ENCODE results near the gene JOSD2. TPM values are rescaled to one million over a fixed set of nuclear protein-coding genes. Genes with fewer than 3 reads are reported as not detected.

The JOSD2 gene
- total RNA-seq, 2 experiments from 2014 or later, result 17.4 to 28.1 TPM

- CTCF ChIA-PET, result interaction anchor here (1.2 kb wide), 1 partner anchor 92 kb away, joined by 3 read pairs; no protein-coding TSS in a partner anchor
- Mint-ChIP-seq H3K4me3 (no peak overlapping the region), H3K27me3 (peaks cover 8% of the 10 kb centered on the region), H3K4me1 (no peaks in the 10 kb centered on the region), H3K9me3 (ENCODE audit: low read depth) (no peaks in the 10 kb centered on the region), H3K36me3 (ENCODE audit: low read depth) (no peaks in the 10 kb centered on the region), H3K27ac (no peak overlapping the region)
- intact Hi-C loops (cut with DNase I, micrococcal nuclease), result no loop called here
- DNase-seq (no peak), ATAC-seq (no peak)
- POLR2A ChIA-PET, result no interaction called here
Observed at GRCh38 chr19:50466706-50467039, 44.3 kb downstream of the JOSD2 start.

GRCh38 chr19:50465986-50466705 lies 44.8 kb downstream of the JOSD2 start:
- ATAC-seq (no peak), DNase-seq (no peak)
- H3K9me3 Mint-ChIP-seq (ENCODE audit: low read depth), result no peaks in the 10 kb centered on the region
- H3K4me3 Mint-ChIP-seq, result no peak overlapping the region
- peaks cover 12% of the 10 kb centered on the region for H3K27me3 Mint-ChIP-seq
- ChIA-PET CTCF (interaction anchor here (1.2 kb wide), 1 partner anchor 91 kb away, joined by 3 read pairs; no protein-coding TSS in a partner anchor), POLR2A (no interaction called here)
- peaks cover 3% of the 10 kb centered on the region for H3K4me1 Mint-ChIP-seq
- H3K27ac Mint-ChIP-seq, result no peak overlapping the region
- intact Hi-C loops (cut with DNase I, micrococcal nuclease), result no loop called here
- H3K36me3 Mint-ChIP-seq (ENCODE audit: low read depth), result no peaks in the 10 kb centered on the region

- ATAC-seq, result no peak
- intact Hi-C loops (cut with DNase I, micrococcal nuclease), result no loop called here
- POLR2A ChIA-PET, result no interaction called here
Observed at GRCh38 chr19:50465000-50465399, 46.0 kb downstream of the JOSD2 start.

GRCh38 chr19:50464348-50464747 lies 46.6 kb downstream of the JOSD2 start:
- intact Hi-C loops (cut with DNase I, micrococcal nuclease), result no loop called here
- no peak for DNase-seq
- H3K4me1 Mint-ChIP-seq, result peaks cover 16% of the 10 kb centered on the region

More at GRCh38 chr19:50465000-50465399, 46.0 kb downstream of the JOSD2 start:
- Mint-ChIP-seq H3K36me3 (ENCODE audit: low read depth) (no peaks in the 10 kb centered on the region), H3K9me3 (ENCODE audit: low read depth) (no peaks in the 10 kb centered on the region), H3K4me3 (no peak overlapping the region), H3K27ac (no peak overlapping the region), H3K27me3 (peaks cover 18% of the 10 kb centered on the region), H3K4me1 (peaks cover 11% of the 10 kb centered on the region)
- no peak for DNase-seq
- CTCF ChIA-PET, result no interaction called here

GRCh38 chr19:50462970-50463369 lies 48.0 kb downstream of the JOSD2 start:
- CTCF ChIA-PET, result interaction anchor here (0.6 to 1.2 kb wide), 4 partner anchors 10 to 208 kb away, joined by 3 to 5 read pairs (median 4); partner anchors contain the start of gene JOSD2
- POLR2A ChIA-PET, result no interaction called here
- Mint-ChIP-seq H3K27me3 (peaks cover 20% of the 10 kb centered on the region), H3K4me1 (peaks cover 16% of the 10 kb centered on the region), H3K9me3 (ENCODE audit: low read depth) (no peaks in the 10 kb centered on the region), H3K4me3 (no peak overlapping the region), H3K27ac (no peak overlapping the region), H3K36me3 (ENCODE audit: low read depth) (no peaks in the 10 kb centered on the region)
- intact Hi-C loops (cut with DNase I, micrococcal nuclease), result no loop called here
- no peak for ATAC-seq
- no peak for DNase-seq

More at GRCh38 chr19:50464348-50464747, 46.6 kb downstream of the JOSD2 start:
- Mint-ChIP-seq H3K36me3 (ENCODE audit: low read depth) (no peaks in the 10 kb centered on the region), H3K27ac (no peak overlapping the region), H3K9me3 (ENCODE audit: low read depth) (no peaks in the 10 kb centered on the region), H3K27me3 (peaks cover 17% of the 10 kb centered on the region), H3K4me3 (no peak overlapping the region)
- no peak for ATAC-seq
- CTCF ChIA-PET, result no interaction called here
- POLR2A ChIA-PET, result no interaction called here

GRCh38 chr19:50461066-50461875 lies 49.7 kb downstream of the JOSD2 start:
- H3K4me1 Mint-ChIP-seq, result peaks cover 16% of the 10 kb centered on the region
- ATAC-seq (peak; percentile 70), DNase-seq (peak; percentile 79)
- H3K9me3 Mint-ChIP-seq (ENCODE audit: low read depth), result no peaks in the 10 kb centered on the region
- H3K4me3 Mint-ChIP-seq, result peak overlapping the region; percentile 3
- H3K27me3 Mint-ChIP-seq, result peaks cover 25% of the 10 kb centered on the region
- POLR2A ChIA-PET, result interaction anchor here (0.6 kb wide), 1 partner anchor 76 kb away, joined by 3 read pairs; no protein-coding TSS in a partner anchor
- intact Hi-C loops (cut with DNase I, micrococcal nuclease), result loop anchor here (1.0 kb wide), 3 partner anchors 93 to 209 kb away; no protein-coding TSS in a partner anchor
- CTCF ChIA-PET, result interaction anchor here (0.6 to 2.7 kb wide), 18 partner anchors 11 to 461 kb away, joined by 3 to 22 read pairs (median 4); no protein-coding TSS in a partner anchor
- no peak overlapping the region for H3K27ac Mint-ChIP-seq
- H3K36me3 Mint-ChIP-seq (ENCODE audit: low read depth), result no peaks in the 10 kb centered on the region

- ChIA-PET POLR2A (no interaction called here), CTCF (interaction anchor here (0.6 to 2.7 kb wide), 19 partner anchors 10 to 462 kb away, joined by 3 to 22 read pairs (median 4); no protein-coding TSS in a partner anchor)
- DNase-seq (peak; percentile 52), ATAC-seq (peak; percentile 83)
- intact Hi-C loops (cut with DNase I, micrococcal nuclease), result no loop called here
- Mint-ChIP-seq H3K9me3 (ENCODE audit: low read depth) (no peaks in the 10 kb centered on the region), H3K4me3 (no peak overlapping the region), H3K4me1 (peaks cover 16% of the 10 kb centered on the region), H3K36me3 (ENCODE audit: low read depth) (no peaks in the 10 kb centered on the region), H3K27me3 (peaks cover 25% of the 10 kb centered on the region), H3K27ac (peak overlapping the region; percentile 66)
Observed at GRCh38 chr19:50460161-50460765, 50.7 kb downstream of the JOSD2 start.

GRCh38 chr19:50459638-50460037 lies 51.4 kb downstream of the JOSD2 start:
- Mint-ChIP-seq H3K4me1 (peaks cover 16% of the 10 kb centered on the region), H3K4me3 (no peak overlapping the region), H3K36me3 (ENCODE audit: low read depth) (no peaks in the 10 kb centered on the region), H3K9me3 (ENCODE audit: low read depth) (no peaks in the 10 kb centered on the region), H3K27me3 (peaks cover 23% of the 10 kb centered on the region), H3K27ac (peak overlapping the region; percentile 66)
- intact Hi-C loops (cut with DNase I, micrococcal nuclease), result no loop called here
- ATAC-seq (no peak), DNase-seq (no peak)
- POLR2A ChIA-PET, result no interaction called here
- CTCF ChIA-PET, result interaction anchor here (1.5 to 2.7 kb wide), 4 partner anchors 28 to 324 kb away, joined by 4 to 22 read pairs (median 6); no protein-coding TSS in a partner anchor

GRCh38 chr19:50459067-50459456 lies 51.9 kb downstream of the JOSD2 start:
- Mint-ChIP-seq H3K9me3 (ENCODE audit: low read depth) (no peaks in the 10 kb centered on the region), H3K36me3 (ENCODE audit: low read depth) (no peaks in the 10 kb centered on the region), H3K27ac (no peak overlapping the region), H3K4me3 (no peak overlapping the region), H3K27me3 (peaks cover 23% of the 10 kb centered on the region), H3K4me1 (peaks cover 16% of the 10 kb centered on the region)
- ATAC-seq (no peak), DNase-seq (no peak)
- CTCF ChIA-PET, result no interaction called here
- POLR2A ChIA-PET, result no interaction called here
- intact Hi-C loops (cut with DNase I, micrococcal nuclease), result no loop called here

- no peaks in the 10 kb centered on the region for H3K9me3 Mint-ChIP-seq (ENCODE audit: low read depth)
- peaks cover 16% of the 10 kb centered on the region for H3K4me1 Mint-ChIP-seq
- CTCF ChIA-PET, result interaction anchor here (1.3 kb wide), 1 partner anchor 310 kb away, joined by 4 read pairs; no protein-coding TSS in a partner anchor
- H3K4me3 Mint-ChIP-seq, result no peak overlapping the region
- no peaks in the 10 kb centered on the region for H3K36me3 Mint-ChIP-seq (ENCODE audit: low read depth)
- POLR2A ChIA-PET, result no interaction called here
- H3K27ac Mint-ChIP-seq, result no peak overlapping the region
- intact Hi-C loops (cut with DNase I, micrococcal nuclease), result no loop called here
- no peak for ATAC-seq
- DNase-seq, result no peak
- peaks cover 23% of the 10 kb centered on the region for H3K27me3 Mint-ChIP-seq
Observed at GRCh38 chr19:50458396-50459066, 52.5 kb downstream of the JOSD2 start.

GRCh38 chr19:50457300-50457699 lies 53.7 kb downstream of the JOSD2 start:
- peaks cover 16% of the 10 kb centered on the region for H3K4me1 Mint-ChIP-seq
- ChIA-PET CTCF (interaction anchor here (0.9 to 1.3 kb wide), 2 partner anchors 16 to 309 kb away, joined by 3 to 4 read pairs; no protein-coding TSS in a partner anchor), POLR2A (no interaction called here)
- no peaks in the 10 kb centered on the region for H3K36me3 Mint-ChIP-seq (ENCODE audit: low read depth)
- DNase-seq (no peak), ATAC-seq (no peak)
- H3K9me3 Mint-ChIP-seq (ENCODE audit: low read depth), result no peaks in the 10 kb centered on the region
- intact Hi-C loops (cut with DNase I, micrococcal nuclease), result no loop called here
- peaks cover 21% of the 10 kb centered on the region for H3K27me3 Mint-ChIP-seq
- no peak overlapping the region for H3K4me3 Mint-ChIP-seq
- no peak overlapping the region for H3K27ac Mint-ChIP-seq

All from activated CD4-positive, alpha-beta T cell treated with anti-CD3 and anti-CD28 coated beads for 36 hours (primary cell).